COLO668 (cell line): Measurements from ENCODE around the gene TBX19.

ENCODE experiments used
- DNase-seq: peaks from one replicate; lab custom pipeline; 2025; ENCODE audit not compliant: unreplicated experiment; lab: John Stamatoyannopoulos, UW

The TBX19 gene

DNA sequence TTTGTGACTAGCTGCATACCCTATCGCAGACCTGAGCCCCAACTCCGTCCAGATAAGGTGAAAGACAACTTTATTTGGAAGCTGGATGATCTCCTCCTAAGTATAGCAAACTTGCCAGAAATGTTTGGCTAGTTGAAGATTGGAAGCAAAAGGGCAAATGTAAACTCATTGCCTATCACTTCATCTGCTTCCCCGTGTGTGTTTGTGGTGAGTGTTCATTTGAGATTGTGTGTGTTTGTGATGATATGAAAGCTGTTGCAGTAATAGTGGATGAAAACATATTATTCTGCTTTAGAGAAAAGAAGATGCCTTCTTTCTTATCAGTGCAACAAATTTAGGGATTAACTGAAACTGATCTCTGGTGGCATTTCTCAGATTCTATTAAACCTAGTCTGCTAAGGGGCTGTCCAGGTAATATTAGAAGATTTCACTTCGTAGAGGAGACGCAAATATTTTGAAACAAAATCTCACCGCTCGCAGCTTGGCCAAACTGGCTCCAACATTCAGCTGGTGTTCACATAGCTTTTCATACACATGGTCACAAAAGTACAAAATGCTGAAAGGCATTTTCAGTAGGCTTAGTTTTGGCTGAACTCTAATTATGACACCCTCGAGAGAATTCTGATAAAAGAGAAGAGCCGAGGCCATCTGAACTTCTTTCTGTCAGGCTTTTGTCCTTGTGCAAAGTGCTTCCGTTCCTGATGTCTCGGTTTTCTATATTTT is 1.1 kb downstream of the TBX19 start:
- no peak for DNase-seq

- DNase-seq, result no peak
Measured at GRCh38 chr1:168285521-168285790, 4.8 kb downstream of the TBX19 start.

- peak; percentile 18 for DNase-seq
Measured at GRCh38 chr1:168285971-168286927, 5.6 kb downstream of the TBX19 start.

DNA sequence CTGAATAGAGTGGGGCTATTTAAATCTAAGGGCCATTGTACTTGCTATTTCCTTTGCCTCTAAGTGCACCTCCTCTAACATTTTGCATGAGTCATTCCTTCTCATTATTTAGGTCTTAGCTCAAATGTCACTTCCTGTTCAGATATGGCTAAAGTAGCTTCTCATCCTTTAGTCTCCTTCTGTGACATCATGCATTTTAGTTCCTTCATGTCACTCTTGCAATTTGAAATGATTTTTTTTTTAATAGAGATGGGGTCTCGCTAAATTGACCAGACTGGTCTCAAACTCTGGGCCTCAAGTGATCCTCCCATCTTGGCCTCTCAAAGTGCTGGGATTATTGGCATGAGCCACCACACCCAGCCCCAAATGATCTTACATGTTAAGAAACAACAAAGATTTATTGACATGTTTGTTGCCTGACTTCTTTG is 6.6 kb downstream of the TBX19 start:
- DNase-seq, result no peak

- no peak for DNase-seq
Measured at GRCh38 chr1:168288311-168289052, 7.8 kb downstream of the TBX19 start.

- DNase-seq, result no peak
Measured at GRCh38 chr1:168291222-168291837, 10.7 kb downstream of the TBX19 start.

- DNase-seq, result no peak
Measured at GRCh38 chr1:168293356-168293755, 12.7 kb downstream of the TBX19 start.

DNA sequence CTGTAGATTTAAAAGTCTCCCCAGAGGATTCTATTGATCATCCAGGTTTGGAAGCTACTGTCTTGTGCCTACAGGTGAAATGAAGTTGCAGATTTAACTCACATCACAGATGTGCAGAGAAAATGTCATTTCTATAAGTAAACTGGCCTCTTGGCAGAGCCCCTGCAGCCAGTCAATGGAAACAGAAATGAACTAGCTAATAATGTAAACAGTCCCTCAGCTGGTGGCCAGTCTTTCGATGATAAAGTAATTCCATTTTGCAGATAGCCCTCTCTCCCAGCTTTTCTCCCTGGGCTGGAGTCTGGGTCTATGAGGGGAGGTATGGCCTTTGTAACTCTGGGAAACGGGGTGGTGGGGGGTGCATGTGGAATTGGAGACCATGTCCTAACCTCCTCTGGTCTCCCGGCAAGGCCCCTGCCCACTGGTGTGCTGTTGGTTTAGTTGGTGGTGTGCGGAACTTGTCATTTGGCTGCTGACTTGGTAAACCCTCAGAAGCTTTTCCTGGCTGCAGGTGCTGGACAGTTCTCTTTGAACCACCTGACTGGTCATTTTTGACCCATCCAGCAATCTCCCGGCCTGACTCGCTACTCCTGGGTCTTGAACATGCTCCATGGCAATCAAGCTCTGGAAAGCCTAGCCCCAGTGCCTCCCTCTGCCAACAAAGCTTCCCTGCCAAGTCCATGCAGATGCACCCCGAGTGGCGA is 14.9 kb downstream of the TBX19 start:
- DNase-seq, result no peak

- DNase-seq, result no peak
Measured at GRCh38 chr1:168297019-168297730, 16.5 kb downstream of the TBX19 start.

DNA sequence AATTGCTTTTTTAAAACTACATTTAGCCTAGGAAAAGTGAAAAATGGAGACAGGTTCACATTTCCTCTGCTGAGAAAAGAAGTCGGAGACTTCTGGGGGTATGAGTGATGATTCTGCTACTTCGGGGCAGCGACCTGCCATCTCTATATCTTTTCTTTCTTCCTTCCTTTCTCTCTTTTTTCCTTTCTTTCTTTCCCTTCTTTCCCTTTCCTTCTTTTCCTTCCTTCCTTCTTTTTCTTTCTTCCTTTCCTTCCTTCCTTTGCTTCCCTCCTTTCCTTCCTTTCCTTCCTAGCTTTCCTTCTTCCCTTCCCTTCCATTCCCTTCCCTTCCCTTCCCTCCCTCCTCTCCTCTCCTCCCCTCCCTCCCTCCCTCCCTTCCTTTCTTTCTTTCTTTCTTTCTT is 17.8 kb downstream of the TBX19 start:
- no peak for DNase-seq

DNA sequence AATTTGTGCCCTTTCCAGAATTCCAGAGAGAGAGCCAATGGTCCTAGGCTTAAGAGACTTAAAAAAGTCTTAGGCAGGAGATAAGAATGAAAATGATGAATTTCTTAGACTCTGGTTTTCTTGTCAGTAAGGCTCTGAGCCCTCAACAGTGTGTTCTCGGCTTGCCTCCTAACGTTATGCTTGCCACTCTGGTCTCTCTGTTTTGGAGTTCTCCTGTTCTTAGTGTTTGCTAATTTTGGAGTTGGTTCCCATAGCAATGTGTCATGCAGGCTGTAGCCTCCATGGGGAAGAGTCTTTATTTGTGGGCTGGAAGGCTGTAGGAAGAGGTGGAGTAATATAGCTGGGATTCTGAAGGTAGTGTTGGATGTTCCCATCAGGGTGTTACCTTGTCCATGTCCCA is 19.9 kb downstream of the TBX19 start:
- DNase-seq, result no peak

DNA sequence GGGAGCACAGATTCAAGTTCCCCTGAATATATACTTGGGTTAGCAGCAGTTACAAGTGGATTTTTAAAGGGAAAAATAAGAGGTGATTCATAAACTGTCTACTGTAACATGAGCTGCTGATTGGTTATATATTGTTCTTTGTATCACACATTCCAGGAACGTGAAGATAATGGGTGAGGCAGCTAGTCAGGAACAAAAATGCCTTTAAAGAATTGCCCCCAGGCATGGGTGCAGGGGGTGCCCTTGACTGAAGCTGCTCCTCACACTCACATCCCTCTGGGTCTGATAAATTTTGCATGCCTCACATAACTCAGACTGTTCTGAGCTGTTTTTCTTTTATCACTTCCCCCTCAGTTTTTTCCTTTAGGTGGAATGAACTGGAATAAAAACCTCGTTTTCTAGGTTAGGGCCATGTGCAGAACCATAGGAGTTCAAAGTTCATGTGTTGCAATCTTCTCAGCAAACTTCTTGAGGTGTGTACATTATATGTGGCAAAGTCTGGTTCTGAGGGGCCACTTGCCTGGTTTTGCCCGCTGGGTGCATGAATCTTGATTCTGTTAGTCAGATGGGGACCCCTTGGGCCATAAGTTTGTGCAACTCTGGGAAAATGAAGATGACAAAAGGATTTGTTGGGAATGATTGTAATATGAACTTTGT is 21.1 kb downstream of the TBX19 start:
- no peak for DNase-seq

DNA sequence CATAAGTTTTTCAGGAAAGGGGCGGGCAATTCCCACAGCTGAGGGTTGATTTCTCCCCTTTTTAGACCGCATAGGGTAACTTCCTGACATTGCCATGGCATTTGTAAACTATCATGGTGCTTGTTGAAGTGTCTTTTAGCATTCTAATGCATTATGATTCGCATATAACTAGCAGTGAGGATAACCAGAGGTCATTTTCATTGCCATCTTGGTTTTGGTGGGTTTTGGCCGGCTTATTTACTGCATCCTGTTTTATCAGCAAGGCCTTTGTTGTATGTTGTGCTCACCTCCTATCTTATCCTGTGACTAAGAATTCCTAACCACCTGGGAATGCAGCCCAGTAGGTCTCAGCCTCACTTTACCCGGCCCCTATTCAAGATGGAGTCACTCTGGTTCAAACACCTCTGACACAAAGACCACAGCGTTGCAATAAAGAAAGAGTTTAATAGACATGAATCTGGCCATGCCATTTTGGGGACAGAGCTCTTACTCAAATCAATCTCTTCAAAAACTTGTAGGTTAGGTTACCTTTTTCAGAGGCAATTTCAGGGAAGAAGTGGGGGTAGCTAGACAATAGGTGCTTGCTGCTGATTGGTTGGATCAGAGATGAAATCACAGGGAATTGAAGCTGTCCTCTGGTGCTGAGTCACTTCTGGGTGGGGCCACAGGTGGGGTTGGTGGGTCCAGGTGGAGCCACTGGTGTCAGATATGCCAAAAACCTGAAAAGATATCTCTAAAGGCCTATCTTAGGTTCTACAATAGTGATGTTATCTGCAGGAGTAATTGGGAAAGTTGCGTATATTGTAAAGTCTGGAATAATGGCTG is 23.3 kb downstream of the TBX19 start:
- DNase-seq, result no peak

DNA sequence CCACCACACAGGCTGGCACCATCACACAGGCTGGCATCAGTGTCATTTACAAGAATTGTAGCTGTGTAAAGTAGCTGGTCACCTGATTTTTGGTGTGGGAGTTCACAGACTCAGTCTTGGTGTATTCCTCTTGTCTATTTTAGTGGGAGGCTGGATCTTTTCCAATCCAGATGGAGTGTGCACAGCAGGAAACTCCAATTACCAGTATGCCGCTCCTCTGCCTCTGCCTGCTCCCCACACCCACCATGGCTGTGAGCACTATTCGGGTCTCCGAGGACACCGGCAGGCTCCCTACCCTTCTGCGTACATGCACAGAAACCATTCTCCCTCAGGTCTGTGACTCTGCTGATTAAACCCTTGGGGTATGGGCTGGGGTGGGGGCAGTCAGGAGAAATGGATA is 24.2 kb downstream of the TBX19 start:
- no peak for DNase-seq

- no peak for DNase-seq
Measured at GRCh38 chr1:168312718-168313604, 32.3 kb downstream of the TBX19 start.

DNA sequence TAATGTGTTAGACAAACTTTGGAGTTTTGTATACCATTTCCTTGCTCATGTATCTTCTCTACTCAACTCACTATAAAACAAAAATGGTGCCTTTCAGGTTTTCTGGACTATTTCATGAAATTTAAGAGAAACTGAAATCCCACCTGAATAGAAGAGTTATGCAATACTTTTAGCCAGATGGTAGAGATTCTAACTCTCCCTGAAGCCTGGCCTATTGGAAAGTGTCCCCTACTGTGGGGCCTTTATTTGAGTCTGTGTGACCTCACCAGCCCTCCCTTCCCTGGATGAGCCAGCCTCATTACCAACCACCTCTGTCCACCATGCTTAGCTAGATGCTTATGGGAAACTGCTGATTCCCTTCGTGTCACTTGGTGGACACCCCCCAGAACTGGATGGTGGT is 35.5 kb downstream of the TBX19 start:
- no peak for DNase-seq

DNA sequence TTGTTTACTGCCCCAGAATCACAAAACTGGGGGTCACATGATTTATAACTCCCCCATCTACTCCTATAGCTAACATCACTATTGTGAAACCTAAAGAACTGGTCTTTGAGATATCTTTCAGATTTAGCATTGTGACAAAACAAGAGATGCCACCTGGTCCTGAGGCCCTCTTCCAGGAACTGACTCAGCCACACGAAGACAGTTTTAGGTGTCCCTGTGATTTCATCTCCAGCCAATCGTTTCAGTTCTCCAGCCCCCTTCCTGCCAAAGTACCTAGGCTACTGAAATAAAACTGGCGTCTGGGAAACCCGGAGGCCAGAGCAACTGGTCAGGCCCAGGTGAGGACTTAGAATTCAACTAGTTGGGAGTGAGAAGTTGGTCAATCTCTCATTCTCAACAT is 36.6 kb downstream of the TBX19 start:
- DNase-seq, result no peak

DNA sequence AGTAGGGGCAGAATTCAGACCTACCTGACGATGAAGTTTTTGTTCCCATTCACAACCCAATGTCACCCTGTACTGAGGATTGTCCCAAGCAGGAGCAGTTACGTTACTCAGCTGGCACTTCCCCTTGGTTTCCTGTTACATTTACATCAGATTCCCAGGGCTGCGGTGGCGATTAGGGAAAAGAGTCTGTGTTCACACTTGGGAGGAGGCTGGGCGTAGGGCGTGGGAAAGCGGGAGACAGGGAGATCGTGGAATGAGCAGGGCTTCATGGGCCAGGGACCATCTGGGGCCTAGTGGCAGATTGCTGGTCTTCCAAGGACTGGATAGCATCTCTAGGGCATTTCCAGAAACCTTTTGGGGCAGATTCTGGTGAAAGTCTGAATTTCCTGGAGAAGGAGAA is 39.0 kb downstream of the TBX19 start:
- DNase-seq, result no peak
